Natural killer cell (primary cell): ENCODE measurements around the gene METTL24. TPM values are rescaled to one million over a fixed set of nuclear protein-coding genes. Genes with fewer than 3 reads are reported as not detected.

Source experiments
- ATAC-seq, 3 donors: fragments of 150-1000 bp in 2 of 3; fragments of 200-7000 bp in 1 of 3; cut with Tn5 transposase; 1 replicate in 1 of 3; 2 replicates in 2 of 3; pipeline ENCODE4 v1.10.0; 2021; ENCODE audit warnings: mild to moderate bottlenecking in 2 of 3, moderate library complexity in 2 of 3
- DNase-seq, 2 donors: peaks; one replicate each; pipeline versions ENCODE4 v3.0.0 to v3.0.0-alpha.2; 2013 to 2021; ENCODE audit warnings: mixed read lengths in 1 of 2
- H3K27ac ChIP-seq: one replicate; pipeline ENCODE4 v1.5.1; 2013; ENCODE audit warnings: mild to moderate bottlenecking, low read length
- H3K27me3 ChIP-seq: one replicate; pipeline ENCODE4 v1.6.1; 2013; ENCODE audit warnings: low read length; ENCODE audit not compliant: control insufficient read depth, insufficient read depth
- H3K36me3 ChIP-seq: one replicate; pipeline ENCODE4 v1.6.1; 2013; ENCODE audit warnings: low read length; ENCODE audit not compliant: control insufficient read depth, insufficient read depth
- H3K4me1 ChIP-seq: one replicate; pipeline ENCODE4 v1.6.1; 2013; ENCODE audit warnings: low read length; ENCODE audit not compliant: control insufficient read depth, insufficient read depth
- H3K4me3 ChIP-seq: one replicate; pipeline ENCODE4 v1.5.1; 2013; ENCODE audit warnings: low read length
- H3K9me3 ChIP-seq: one replicate; pipeline ENCODE4 v1.6.1; 2013; ENCODE audit warnings: low read length; ENCODE audit not compliant: control insufficient read depth, insufficient read depth
- H3K27ac Mint-ChIP-seq, 2 donors: one replicate each; pipeline ENCODE4 v1.8.0; 2022; ENCODE audit warnings: mild to moderate bottlenecking in 2 of 2, mixed read lengths in 2 of 2, moderate library complexity in 1 of 2
- H3K27me3 Mint-ChIP-seq, 2 donors: one replicate each; pipeline ENCODE4 v1.8.0; 2022; ENCODE audit warnings: low read depth in 2 of 2, mixed read lengths in 2 of 2
- H3K36me3 Mint-ChIP-seq: one replicate; pipeline ENCODE4 v1.8.0; 2022; ENCODE audit warnings: mixed read lengths
- H3K4me1 Mint-ChIP-seq, 2 donors: one replicate each; pipeline ENCODE4 v1.8.0; 2022; ENCODE audit warnings: mixed read lengths in 2 of 2
- H3K4me3 Mint-ChIP-seq: one replicate; pipeline ENCODE4 v1.8.0; 2022; ENCODE audit warnings: mild to moderate bottlenecking, moderate library complexity, mixed read lengths
- H3K9me3 Mint-ChIP-seq, 2 donors: one replicate each; pipeline ENCODE4 v1.8.0; 2022; ENCODE audit warnings: mixed read lengths in 2 of 2
- CTCF ChIP-seq: fragments of 200-600 bp; IDR thresholded peaks from one replicate; pipeline ENCODE4 v1.8.0; 2022; ENCODE audit warnings: antibody characterized with exemption
- WGBS: methylation state at CpG from one replicate; pipeline ENCODE4 v1.1.7; 2013; ENCODE audit warnings: missing lambda C conversion rate; ENCODE audit not compliant: insufficient coverage; 5-methylcytosine and 5-hydroxymethylcytosine counted together
- intact Hi-C: fragments of 100-400 bp; cut with micrococcal nuclease; formaldehyde crosslinking; loops from one replicate; pipeline ENCODE4 v1.14.2; 2022
- total RNA-seq, 4 donors: library from RNA; stranded (reverse); fragments of 120-200 nt in 1 of 4; gene quantifications; one replicate each; pipeline versions ENCODE4 v1.2.3 to v1.2.4, GENCODE V29; 2013 to 2022

Gene METTL24
- total RNA-seq, 3 donors from 2014 or later (not counting 1 experiment from before 2014, with no cell fraction given): 0.24 to 1.00 TPM; not detected in 1

- ATAC-seq (no peak), DNase-seq (no peak)
- Histone ChIP-seq H3K4me3 (no peak overlapping the region), H3K9me3 (no peaks in the 10 kb centered on the region), H3K27me3 (no peaks in the 10 kb centered on the region), H3K36me3 (no peaks in the 10 kb centered on the region), H3K4me1 (peaks cover 11% of the 10 kb centered on the region), H3K27ac (no peak overlapping the region)
- Mint-ChIP-seq H3K4me1 (peaks cover 5 to 6% of the 10 kb centered on the region in 2 donors), H3K9me3 (no peaks in the 10 kb centered on the region), H3K4me3 (no peak overlapping the region), H3K27me3 (peaks cover 16 to 23% of the 10 kb centered on the region in 2 donors), H3K36me3 (no peaks in the 10 kb centered on the region), H3K27ac (no peak overlapping the region)
- intact Hi-C loops: no loop called here
- no peak for TF ChIP-seq CTCF
- 79% methylated on average over 4 of the region's 4 CpGs for WGBS
These were observed 10.9 kb upstream of the METTL24 start for GRCh38 chr6:110369066-110369465.

GRCh38 chr6:110368284-110368683 is 10.1 kb upstream of the METTL24 start:
- no peak overlapping the region for H3K4me3 Mint-ChIP-seq
- WGBS: 33% methylated on average over 1 of the region's 2 CpGs

GRCh38 chr6:110367825-110368224 is 9.7 kb upstream of the METTL24 start:
- H3K4me3 Mint-ChIP-seq: no peak overlapping the region
- Histone ChIP-seq H3K27me3 (no peaks in the 10 kb centered on the region), H3K4me1 (peaks cover 11% of the 10 kb centered on the region), H3K4me3 (no peak overlapping the region), H3K9me3 (no peaks in the 10 kb centered on the region), H3K27ac (no peak overlapping the region), H3K36me3 (no peaks in the 10 kb centered on the region)
- WGBS: no CpG with 5 or more reads among the region's 1 CpG
- no peak for TF ChIP-seq CTCF
- no peaks in the 10 kb centered on the region for H3K9me3 Mint-ChIP-seq
- peaks cover 5 to 6% of the 10 kb centered on the region in 2 donors for H3K4me1 Mint-ChIP-seq
- intact Hi-C loops: no loop called here
- H3K27ac Mint-ChIP-seq: no peak overlapping the region
- ATAC-seq (no peak), DNase-seq (no peak)
- peaks cover 16 to 25% of the 10 kb centered on the region in 2 donors for H3K27me3 Mint-ChIP-seq
- no peaks in the 10 kb centered on the region for H3K36me3 Mint-ChIP-seq

More at GRCh38 chr6:110368284-110368683, 10.1 kb upstream of the METTL24 start:
- H3K9me3 Mint-ChIP-seq: no peaks in the 10 kb centered on the region
- H3K27ac Mint-ChIP-seq: no peak overlapping the region
- Histone ChIP-seq H3K27ac (no peak overlapping the region), H3K4me1 (peaks cover 11% of the 10 kb centered on the region), H3K9me3 (no peaks in the 10 kb centered on the region), H3K4me3 (no peak overlapping the region), H3K27me3 (no peaks in the 10 kb centered on the region), H3K36me3 (no peaks in the 10 kb centered on the region)
- no peaks in the 10 kb centered on the region for H3K36me3 Mint-ChIP-seq
- DNase-seq (no peak), ATAC-seq (no peak)
- no peak for TF ChIP-seq CTCF
- H3K27me3 Mint-ChIP-seq: peaks cover 16 to 25% of the 10 kb centered on the region in 2 donors
- H3K4me1 Mint-ChIP-seq: peaks cover 5 to 6% of the 10 kb centered on the region in 2 donors
- intact Hi-C loops: no loop called here

GRCh38 chr6:110366975-110367374 is 8.8 kb upstream of the METTL24 start:
- H3K27me3 ChIP-seq: no peaks in the 10 kb centered on the region
- intact Hi-C loops: no loop called here
- no peak for ATAC-seq
- Mint-ChIP-seq H3K9me3 (no peaks in the 10 kb centered on the region), H3K27me3 (peaks cover 24 to 26% of the 10 kb centered on the region in 2 donors), H3K4me1 (peaks cover 5 to 6% of the 10 kb centered on the region in 2 donors), H3K36me3 (no peaks in the 10 kb centered on the region), H3K4me3 (no peak overlapping the region), H3K27ac (no peak overlapping the region)
- H3K4me1 ChIP-seq: peaks cover 11% of the 10 kb centered on the region
- TF ChIP-seq CTCF: no peak
- DNase-seq: peak in 1 of 2 donors; percentile 25
- 37% methylated on average over 2 of the region's 2 CpGs for WGBS
- no peaks in the 10 kb centered on the region for H3K9me3 ChIP-seq
- no peak overlapping the region for H3K4me3 ChIP-seq
- H3K27ac ChIP-seq: no peak overlapping the region
- H3K36me3 ChIP-seq: no peaks in the 10 kb centered on the region
